Gastrocnemius medialis (tissue), 4 donors: ENCODE data around the gene SPDYC.

Source experiments
- CTCF ChIP-seq, 5 experiments: fragments of 450-650 bp in 3 of 5; fragments of 200-600 bp in 2 of 5; sonication (generic) in 2 of 5; IDR thresholded peaks in 4 of 5; conservative IDR thresholded peaks in 1 of 5; 1 replicate in 4 of 5; 2 replicates in 1 of 5; pipeline ENCODE4 v1.5.1; 2016 to 2019; ENCODE audit warnings: antibody characterized with exemption in 5 of 5, mild to moderate bottlenecking in 3 of 5, moderate library complexity in 3 of 5
- POLR2A ChIP-seq, 2 donors: fragments of 450-650 bp; IDR thresholded peaks; one replicate each; pipeline ENCODE4 v1.6.1; 2017; ENCODE audit warnings: antibody characterized with exemption in 2 of 2, mild to moderate bottlenecking in 2 of 2, moderate library complexity in 2 of 2

GRCh38 chr11:65132988-65133700 is 36.9 kb upstream of the SPDYC start:
- TF ChIP-seq CTCF (IDR thresholded peaks at IDR 0.05 in 4 of 5, conservative IDR thresholded peaks at IDR 0.05 in 1 of 5) (no peak), POLR2A (IDR thresholded peaks at IDR 0.05) (no peak)
